T-cell (primary cell): ENCODE measurements around the gene TAS2R1. TPM values are rescaled to one million over a fixed set of nuclear protein-coding genes. Genes with fewer than 3 reads are reported as not detected.

Experiments
- ATAC-seq, 4 experiments: fragments of 200-7000 bp in 3 of 4; fragments of 150-1000 bp in 1 of 4; cut with Tn5 transposase; replicated peaks in 1 of 4; 1 replicate in 3 of 4; 2 replicates in 1 of 4; pipeline ENCODE4 v1.10.0; 2021; ENCODE audit warnings: moderate library complexity in 3 of 4, mild to moderate bottlenecking in 2 of 4, moderate number of reproducible peaks in 1 of 4
- CTCF ChIA-PET, 2 donors: fragments of 300-600 bp; sonication (Branson Sonifier 250); formaldehyde crosslinking; loops; one replicate each; lab custom pipeline; 2022; ENCODE audit warnings: antibody characterized with exemption in 2 of 2; lab: Charles Lee
- POLR2A ChIA-PET, 2 donors: fragments of 300-600 bp; sonication (Branson Sonifier 250); formaldehyde crosslinking; loops; one replicate each; lab custom pipeline; 2022; ENCODE audit warnings: antibody characterized with exemption in 2 of 2; lab: Charles Lee
- DNase-seq, 35 experiments: peaks; one replicate each; pipeline versions ENCODE4 v3.0.0 to v3.0.0-alpha.2; 2013 to 2023
- H3K27ac ChIP-seq: one replicate; pipeline ENCODE4 v1.5.1; 2013; ENCODE audit warnings: low read length
- H3K27me3 ChIP-seq, 2 experiments: replicated peaks in 1 of 2; 1 replicate in 1 of 2; 2 replicates in 1 of 2; pipeline versions ENCODE4 v1.6.1 to v1.7.0; 2013; ENCODE audit warnings: low read length in 1 of 2, mixed read lengths in 1 of 2; ENCODE audit not compliant: control insufficient read depth in 2 of 2, insufficient read depth in 2 of 2; ENCODE audit errors: extremely low read depth in 1 of 2
- H3K36me3 ChIP-seq, 2 donors: 1 replicate in 1 of 2; 2 replicates in 1 of 2; pipeline versions ENCODE4 v1.6.1 to v1.7.0; 2013; ENCODE audit warnings: low read length in 1 of 2; ENCODE audit not compliant: control insufficient read depth in 2 of 2, insufficient read depth in 1 of 2; ENCODE audit errors: extremely low read depth in 1 of 2
- H3K4me1 ChIP-seq, 2 experiments: 1 replicate in 1 of 2; 2 replicates in 1 of 2; pipeline versions ENCODE4 v1.6.1 to v1.7.0; 2013; ENCODE audit warnings: low read length in 2 of 2, mixed read lengths in 1 of 2; ENCODE audit not compliant: insufficient read depth in 2 of 2, control insufficient read depth in 1 of 2; ENCODE audit errors: extremely low read depth in 1 of 2
- H3K4me3 ChIP-seq, 2 donors: 1 replicate in 1 of 2; 2 replicates in 1 of 2; pipeline versions ENCODE4 v1.5.1 to v1.7.0; 2013; ENCODE audit warnings: mild to moderate bottlenecking in 2 of 2, low read length in 1 of 2, moderate library complexity in 1 of 2; ENCODE audit not compliant: control insufficient read depth in 1 of 2; ENCODE audit errors: extremely low read depth in 1 of 2
- H3K9me3 ChIP-seq: 2 replicates; pipeline ENCODE4 v1.7.0; 2013
- H3K27ac Mint-ChIP-seq, 2 donors: one replicate each; pipeline ENCODE4 v1.8.0; 2020 to 2021; ENCODE audit warnings: mild to moderate bottlenecking in 2 of 2, mixed read lengths in 2 of 2
- H3K27me3 Mint-ChIP-seq, 2 donors: one replicate each; pipeline ENCODE4 v1.8.0; 2021 to 2022; ENCODE audit warnings: mixed read lengths in 2 of 2
- H3K36me3 Mint-ChIP-seq: one replicate; pipeline ENCODE4 v1.8.0; 2021; ENCODE audit warnings: mixed read lengths
- H3K4me1 Mint-ChIP-seq, 3 donors: one replicate each; pipeline ENCODE4 v1.8.0; 2020 to 2022; ENCODE audit warnings: mixed read lengths in 3 of 3, mild to moderate bottlenecking in 1 of 3
- H3K4me3 Mint-ChIP-seq, 3 donors: one replicate each; pipeline ENCODE4 v1.8.0; 2020 to 2022; ENCODE audit warnings: mild to moderate bottlenecking in 3 of 3, mixed read lengths in 3 of 3, moderate library complexity in 3 of 3
- H3K9me3 Mint-ChIP-seq, 3 donors: one replicate each; pipeline ENCODE4 v1.8.0; 2020 to 2022; ENCODE audit warnings: mixed read lengths in 3 of 3
- WGBS: methylation state at CpG from one replicate; pipeline ENCODE4 v1.1.5; 2013; ENCODE audit warnings: missing lambda C conversion rate; ENCODE audit not compliant: insufficient coverage; 5-methylcytosine and 5-hydroxymethylcytosine counted together
- total RNA-seq, 35 experiments: library from RNA in 6 of 35; stranded (reverse) in 6 of 35; fragments of 120-200 nt in 1 of 35; gene quantifications; one replicate each; pipeline versions ENCODE4 v1.2.1 to v1.2.4 and lab custom pipeline; 2013 to 2026

TAS2R1 gene
- total RNA-seq, 5 donors from 2014 or later (not counting 1 experiment from before 2014, with no cell fraction given), result not detected

DNA sequence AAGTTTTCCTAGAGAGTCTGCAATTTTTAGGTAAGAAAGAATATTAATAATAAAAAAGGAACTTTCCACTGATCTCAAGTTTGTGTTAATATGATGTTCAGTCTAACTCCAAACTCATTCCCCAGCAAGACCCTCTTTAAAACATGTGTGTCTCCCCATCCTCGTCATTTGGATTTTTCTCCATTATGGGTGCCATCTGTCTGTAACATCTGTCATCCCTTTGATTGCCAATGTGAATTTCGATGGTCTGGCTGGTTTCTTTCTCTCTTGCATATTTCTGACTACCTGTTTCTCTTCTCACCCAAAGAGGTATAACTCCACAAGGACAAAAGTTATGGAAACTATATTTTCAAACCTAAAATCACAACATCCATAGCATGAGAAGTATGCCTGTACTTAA, 4.4 kb downstream of the TAS2R1 start:
- ChIA-PET CTCF (no interaction called here), POLR2A (no interaction called here)
- Mint-ChIP-seq H3K27me3 (peaks cover 0 to 3% of the 10 kb centered on the region in 2 donors), H3K4me3 (no peak overlapping the region), H3K36me3 (no peaks in the 10 kb centered on the region), H3K4me1 (no peaks in the 10 kb centered on the region), H3K27ac (no peak overlapping the region), H3K9me3 (peaks cover 0 to 20% (median 5%) of the 10 kb centered on the region in 3 donors)
- no peak overlapping the region for H3K4me3 ChIP-seq
- H3K4me1 ChIP-seq, result no peaks in the 10 kb centered on the region
- DNase-seq, result no peak
- H3K9me3 ChIP-seq, result no peaks in the 10 kb centered on the region
- H3K36me3 ChIP-seq, result no peaks in the 10 kb centered on the region
- H3K27ac ChIP-seq, result no peak overlapping the region
- no peak for ATAC-seq
- no peaks in the 10 kb centered on the region for H3K27me3 ChIP-seq
- 64% methylated on average over 2 of the region's 2 CpGs for WGBS

DNA sequence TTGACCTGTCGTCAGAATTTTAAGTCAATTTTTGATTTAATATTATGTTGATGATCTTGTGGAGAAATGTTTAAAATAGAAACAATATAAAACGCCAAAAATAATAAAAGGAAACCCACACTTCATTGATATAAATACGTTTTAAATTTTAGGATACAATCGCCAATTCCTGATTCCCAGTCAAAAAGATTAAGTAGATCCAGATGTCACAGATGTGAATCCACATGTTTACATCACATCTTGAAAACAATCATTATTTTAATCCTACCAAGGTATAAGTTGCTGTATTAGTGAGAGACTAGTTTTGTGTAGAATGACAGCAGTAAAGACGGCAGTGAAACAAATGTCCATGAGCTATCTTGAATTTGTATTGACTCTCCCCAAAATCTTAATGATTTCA, 4.9 kb downstream of the TAS2R1 start:
- Mint-ChIP-seq H3K27me3 (peaks cover 0 to 3% of the 10 kb centered on the region in 2 donors), H3K36me3 (no peaks in the 10 kb centered on the region), H3K4me3 (no peak overlapping the region), H3K27ac (no peak overlapping the region), H3K4me1 (no peaks in the 10 kb centered on the region), H3K9me3 (peaks cover 0 to 20% (median 5%) of the 10 kb centered on the region in 3 donors)
- DNase-seq, result no peak
- Histone ChIP-seq H3K4me3 (no peak overlapping the region), H3K27me3 (no peaks in the 10 kb centered on the region), H3K36me3 (no peaks in the 10 kb centered on the region), H3K9me3 (no peaks in the 10 kb centered on the region), H3K4me1 (no peaks in the 10 kb centered on the region), H3K27ac (no peak overlapping the region)
- WGBS, result no CpG with 5 or more reads among the region's 5 CpGs
- ChIA-PET POLR2A (no interaction called here), CTCF (no interaction called here)
- no peak for ATAC-seq

DNA sequence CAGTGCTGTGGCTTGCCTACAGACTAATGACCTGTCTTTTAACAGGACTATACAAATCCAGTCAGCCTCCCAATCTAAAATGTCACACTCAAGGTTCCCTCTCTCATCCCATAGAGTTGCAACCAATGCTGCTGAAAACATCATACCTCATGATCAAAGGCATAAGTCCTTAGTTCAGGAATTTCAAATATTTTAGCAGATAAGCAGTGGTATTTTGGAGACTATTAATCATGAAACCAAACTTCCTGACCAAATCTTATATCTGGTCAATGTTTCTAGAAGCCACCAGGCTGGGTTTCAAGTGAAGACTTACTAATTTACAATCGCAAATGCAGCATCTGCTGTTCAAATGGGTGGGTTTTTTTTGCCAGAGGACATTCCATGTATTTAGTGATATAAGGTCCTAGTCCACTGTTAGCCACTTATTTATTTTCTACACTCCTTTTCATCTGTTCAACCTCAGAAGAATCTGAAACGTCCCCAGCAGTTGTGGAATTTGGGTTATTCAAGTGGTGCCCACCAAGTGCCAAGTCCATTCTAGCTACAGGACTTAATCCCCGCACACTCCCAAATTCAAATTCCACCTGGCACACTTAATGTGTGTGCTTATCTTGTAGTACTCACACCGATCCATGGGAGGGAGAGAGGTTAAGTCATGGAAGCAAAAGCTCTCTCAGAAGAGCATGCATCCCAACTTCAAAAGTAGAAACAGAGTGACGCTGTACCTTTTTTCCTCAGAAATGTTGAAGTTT, 5.8 kb downstream of the TAS2R1 start:
- no CpG with 5 or more reads among the region's 5 CpGs for WGBS

DNA sequence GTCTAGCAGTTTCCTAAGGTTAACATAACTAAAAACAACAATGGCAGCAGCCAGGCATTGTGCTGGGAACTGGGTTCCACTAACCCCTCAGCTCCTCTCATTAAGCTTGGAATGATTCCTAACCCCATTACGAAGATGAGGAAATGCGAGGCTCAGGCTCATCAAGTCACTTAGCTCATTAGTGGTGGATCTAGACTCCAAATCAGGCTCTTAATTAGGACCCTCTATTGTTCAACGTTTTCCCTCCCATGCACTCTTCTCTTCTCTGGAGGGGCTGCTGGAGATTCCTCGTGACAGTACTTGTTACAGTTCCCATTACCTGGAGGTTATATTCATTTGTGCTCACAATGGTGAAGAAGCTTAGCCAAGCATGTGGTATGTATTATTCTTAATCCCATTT, 6.5 kb downstream of the TAS2R1 start:
- H3K36me3 ChIP-seq, result no peaks in the 10 kb centered on the region
- no peak for ATAC-seq
- H3K4me1 ChIP-seq, result no peaks in the 10 kb centered on the region
- peaks cover 2 to 23% (median 4%) of the 10 kb centered on the region in 3 donors for H3K9me3 Mint-ChIP-seq
- ChIA-PET CTCF (no interaction called here), POLR2A (no interaction called here)
- H3K4me1 Mint-ChIP-seq, result no peaks in the 10 kb centered on the region
- no peak for DNase-seq
- no peak overlapping the region for H3K4me3 ChIP-seq
- H3K27me3 ChIP-seq, result no peaks in the 10 kb centered on the region
- H3K27ac Mint-ChIP-seq, result no peak overlapping the region
- WGBS, result 75% methylated on average over 2 of the region's 4 CpGs
- peaks cover 0 to 3% of the 10 kb centered on the region in 2 donors for H3K27me3 Mint-ChIP-seq
- H3K9me3 ChIP-seq, result no peaks in the 10 kb centered on the region
- no peak overlapping the region for H3K27ac ChIP-seq
- no peak overlapping the region for H3K4me3 Mint-ChIP-seq
- no peaks in the 10 kb centered on the region for H3K36me3 Mint-ChIP-seq

More for the DNA sequence above, 5.8 kb downstream of the TAS2R1 start:
- no peaks in the 10 kb centered on the region for H3K4me1 ChIP-seq
- H3K36me3 ChIP-seq, result no peaks in the 10 kb centered on the region
- H3K27me3 Mint-ChIP-seq, result peaks cover 0 to 3% of the 10 kb centered on the region in 2 donors
- H3K9me3 ChIP-seq, result no peaks in the 10 kb centered on the region
- ATAC-seq (no peak), DNase-seq (no peak)
- CTCF ChIA-PET, result no interaction called here
- H3K4me3 Mint-ChIP-seq, result no peak overlapping the region
- H3K36me3 Mint-ChIP-seq, result no peaks in the 10 kb centered on the region
- H3K9me3 Mint-ChIP-seq, result peaks cover 0 to 20% (median 2%) of the 10 kb centered on the region in 3 donors
- H3K4me3 ChIP-seq, result no peak overlapping the region
- POLR2A ChIA-PET, result no interaction called here
- H3K4me1 Mint-ChIP-seq, result no peaks in the 10 kb centered on the region
- H3K27me3 ChIP-seq, result no peaks in the 10 kb centered on the region
- H3K27ac ChIP-seq, result no peak overlapping the region
- H3K27ac Mint-ChIP-seq, result no peak overlapping the region

DNA sequence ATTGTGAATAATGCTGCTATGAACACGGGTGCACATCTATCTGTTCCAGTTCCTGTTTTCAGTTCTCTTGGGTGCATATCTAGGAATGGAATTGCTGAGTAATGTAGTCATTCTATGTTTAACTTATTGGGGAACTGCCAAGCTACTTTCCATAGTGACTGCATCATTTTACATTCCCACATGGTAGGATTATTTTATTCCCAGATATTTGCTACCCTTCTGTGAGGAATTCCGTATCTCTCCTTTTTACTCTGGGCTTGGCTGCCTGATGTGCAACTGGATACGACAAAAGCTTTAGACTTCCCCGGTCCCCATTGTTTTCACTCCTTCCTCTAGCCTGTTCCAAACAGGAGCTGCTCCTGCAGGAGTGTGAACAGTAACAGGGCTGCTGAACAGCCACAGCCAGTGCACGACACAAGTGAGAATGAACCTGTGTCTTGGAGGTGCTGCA, 7.2 kb downstream of the TAS2R1 start:
- CTCF ChIA-PET, result no interaction called here
- DNase-seq (no peak), ATAC-seq (no peak)
- H3K9me3 ChIP-seq, result no peaks in the 10 kb centered on the region
- no peaks in the 10 kb centered on the region for H3K36me3 ChIP-seq
- Mint-ChIP-seq H3K27me3 (peaks cover 0 to 3% of the 10 kb centered on the region in 2 donors), H3K4me1 (no peaks in the 10 kb centered on the region), H3K4me3 (no peak overlapping the region), H3K36me3 (no peaks in the 10 kb centered on the region), H3K27ac (no peak overlapping the region), H3K9me3 (peaks cover 0 to 18% (median 5%) of the 10 kb centered on the region in 3 donors)
- no peak overlapping the region for H3K4me3 ChIP-seq
- H3K4me1 ChIP-seq, result no peaks in the 10 kb centered on the region
- no peak overlapping the region for H3K27ac ChIP-seq
- WGBS, result 10% methylated on average over 2 of the region's 5 CpGs
- H3K27me3 ChIP-seq, result no peaks in the 10 kb centered on the region
- POLR2A ChIA-PET, result no interaction called here

DNA sequence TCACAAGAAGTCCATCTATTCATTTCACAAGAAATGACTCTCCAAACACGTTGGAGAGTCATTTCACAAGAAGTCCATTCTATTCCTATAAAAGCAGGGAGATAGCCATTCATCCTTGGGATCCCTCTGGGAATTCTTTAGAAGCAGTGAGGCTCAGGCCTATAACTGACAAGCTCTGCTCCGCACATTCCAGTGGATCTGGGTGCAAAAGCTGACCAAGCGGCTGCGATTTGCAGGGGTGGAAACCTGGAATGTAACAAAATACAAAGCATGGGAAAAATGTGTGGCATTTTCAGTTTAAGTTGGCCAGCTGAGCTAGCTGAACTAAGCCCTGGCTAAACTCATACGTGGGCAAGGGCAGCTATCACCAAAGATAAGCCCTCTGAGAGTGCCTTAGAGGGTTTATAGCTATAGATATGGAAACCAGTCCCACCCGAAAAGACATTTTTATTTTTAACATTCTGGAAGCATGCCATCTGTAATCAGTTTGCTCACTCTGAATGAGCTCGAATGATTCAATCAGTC, 8.7 kb downstream of the TAS2R1 start:
- CTCF ChIA-PET, result no interaction called here
- peaks cover 0 to 3% of the 10 kb centered on the region in 2 donors for H3K27me3 Mint-ChIP-seq
- H3K4me3 Mint-ChIP-seq, result no peak overlapping the region
- no peaks in the 10 kb centered on the region for H3K9me3 ChIP-seq
- no peak overlapping the region for H3K27ac Mint-ChIP-seq
- POLR2A ChIA-PET, result no interaction called here
- no peaks in the 10 kb centered on the region for H3K27me3 ChIP-seq
- no peak overlapping the region for H3K27ac ChIP-seq
- H3K4me1 ChIP-seq, result no peaks in the 10 kb centered on the region
- H3K9me3 Mint-ChIP-seq, result peaks cover 0 to 17% (median 5%) of the 10 kb centered on the region in 3 donors
- no peaks in the 10 kb centered on the region for H3K4me1 Mint-ChIP-seq
- no peak overlapping the region for H3K4me3 ChIP-seq
- no peaks in the 10 kb centered on the region for H3K36me3 ChIP-seq
- no peaks in the 10 kb centered on the region for H3K36me3 Mint-ChIP-seq
- 75% methylated on average over 4 of the region's 7 CpGs for WGBS
- DNase-seq (no peak), ATAC-seq (no peak)
